ENCODE data around the gene CENPX. TPM values are rescaled to one million over a fixed set of nuclear protein-coding genes. Genes with fewer than 3 reads are reported as not detected.

The CENPX gene
- total RNA-seq, 2 experiments from 2014 or later = 86.7 to 87.7 TPM

DNA sequence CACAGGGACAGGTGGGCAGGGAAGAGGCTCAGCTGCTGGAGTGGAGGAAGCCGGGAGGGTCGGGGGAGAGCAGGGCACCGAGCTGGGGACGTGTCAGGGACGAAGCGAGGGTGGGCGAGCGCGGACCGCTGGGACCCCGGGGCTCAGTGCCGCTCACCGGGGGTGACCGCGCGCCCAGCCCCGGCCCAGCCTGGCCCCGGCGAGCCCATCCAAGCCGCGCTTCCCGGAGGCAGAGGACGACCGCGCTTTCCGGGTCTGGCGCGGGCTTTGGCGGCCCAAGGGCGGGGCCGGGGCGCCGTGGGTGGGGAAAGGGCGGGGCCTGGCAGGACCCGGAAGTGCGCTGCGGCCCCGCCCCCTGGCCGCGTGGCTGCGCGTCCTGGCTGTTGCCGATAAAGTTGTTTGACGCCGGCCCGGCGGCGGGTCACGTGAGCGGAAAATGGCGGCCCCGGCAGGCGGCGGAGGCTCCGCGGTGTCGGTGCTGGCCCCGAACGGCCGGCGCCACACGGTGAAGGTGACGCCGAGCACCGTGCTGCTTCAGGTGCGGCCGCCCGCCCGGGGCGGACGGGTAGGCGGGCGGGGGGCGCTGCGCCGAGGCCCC lies 45.4 kb downstream of the CENPX start, which contains the start of gene ASPSCR1:
TSS of gene ASPSCR1 (plus strand) at position 419 of the 598 bp plus-strand sequence. CDS start at position 437, 18 bp downstream.
- Mint-ChIP-seq H3K4me3 (peak within 1 kb of the TSS; percentile 94), H3K4me1 (ENCODE audit: low read depth) (peaks cover 43% of the 10 kb centered on the region), H3K27me3 (ENCODE audit: low read depth) (peaks cover 6% of the 10 kb centered on the region), H3K9me3 (ENCODE audit: insufficient read depth) (peaks cover 3% of the 10 kb centered on the region), H3K27ac (peak within 1 kb of the TSS; percentile 98), H3K36me3 (ENCODE audit: low read depth) (peaks cover 12% of the 10 kb centered on the region)
- POLR2A ChIA-PET = interaction anchor here (0.6 to 1.4 kb wide), 5 partner anchors 10 to 140 kb away, joined by 3 to 7 read pairs (median 3); no protein-coding TSS in a partner anchor
- ATAC-seq = peak; percentile 81
- peak; percentile 91 for DNase-seq
- CTCF ChIA-PET = interaction anchor here (1.0 to 1.5 kb wide), 3 partner anchors 15 to 53 kb away, joined by 3 to 7 read pairs (median 4); no protein-coding TSS in a partner anchor

DNA sequence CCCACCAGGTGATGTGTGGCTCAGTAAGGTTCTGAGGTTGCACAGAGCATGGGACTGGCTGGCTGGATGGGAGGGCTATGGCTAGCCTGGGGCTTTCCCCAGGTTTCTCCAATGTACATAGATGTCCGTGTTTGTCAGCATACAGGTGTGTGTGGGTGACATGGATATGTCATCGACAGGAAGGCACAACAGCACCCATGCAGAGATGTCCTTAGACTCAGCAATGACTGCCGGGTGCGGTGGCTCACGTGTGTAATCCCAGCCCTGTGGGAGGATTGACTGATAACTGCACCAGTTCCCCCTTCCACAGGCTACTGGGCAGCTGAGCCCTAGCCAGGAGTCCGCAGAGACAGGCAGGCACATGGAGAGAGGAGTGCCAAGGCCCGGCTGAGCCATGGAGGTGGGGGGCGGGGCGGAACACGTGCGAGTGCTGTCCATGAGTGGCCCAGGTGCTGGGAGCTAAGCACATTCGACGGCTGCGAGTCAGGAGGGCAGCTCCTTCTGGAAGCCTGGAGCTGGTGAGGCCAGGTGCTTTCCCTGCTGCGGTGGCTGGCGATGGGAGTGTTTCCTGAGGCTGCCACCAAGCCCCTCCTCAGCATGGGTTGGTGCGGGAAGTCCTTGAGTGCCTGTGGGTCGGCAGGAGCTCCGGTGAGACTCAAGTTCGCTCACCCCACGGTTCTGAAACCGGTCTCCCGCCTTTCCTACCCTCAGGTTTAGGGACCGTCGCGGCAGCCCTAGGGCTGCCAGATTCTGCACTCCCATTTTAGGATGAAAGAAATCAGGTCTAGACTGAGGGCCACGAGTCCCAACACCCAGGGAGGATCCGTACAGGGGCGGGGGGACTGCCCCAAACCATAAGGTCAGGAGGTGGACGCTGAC lies 46.1 kb downstream of the CENPX start:
- ATAC-seq (no peak), DNase-seq (no peak)
- Mint-ChIP-seq H3K4me3 (peak overlapping the region; percentile 94), H3K9me3 (ENCODE audit: insufficient read depth) (peaks cover 3% of the 10 kb centered on the region), H3K4me1 (ENCODE audit: low read depth) (peaks cover 41% of the 10 kb centered on the region), H3K27ac (peak overlapping the region; percentile 98), H3K36me3 (ENCODE audit: low read depth) (peaks cover 12% of the 10 kb centered on the region), H3K27me3 (ENCODE audit: low read depth) (peaks cover 6% of the 10 kb centered on the region)
- ChIA-PET CTCF (interaction anchor here (1.1 to 1.5 kb wide), 2 partner anchors 14 to 17 kb away, joined by 3 to 7 read pairs; no protein-coding TSS in a partner anchor), POLR2A (interaction anchor here (0.6 to 1.4 kb wide), 5 partner anchors 9 to 139 kb away, joined by 3 to 7 read pairs (median 3); no protein-coding TSS in a partner anchor)

DNA sequence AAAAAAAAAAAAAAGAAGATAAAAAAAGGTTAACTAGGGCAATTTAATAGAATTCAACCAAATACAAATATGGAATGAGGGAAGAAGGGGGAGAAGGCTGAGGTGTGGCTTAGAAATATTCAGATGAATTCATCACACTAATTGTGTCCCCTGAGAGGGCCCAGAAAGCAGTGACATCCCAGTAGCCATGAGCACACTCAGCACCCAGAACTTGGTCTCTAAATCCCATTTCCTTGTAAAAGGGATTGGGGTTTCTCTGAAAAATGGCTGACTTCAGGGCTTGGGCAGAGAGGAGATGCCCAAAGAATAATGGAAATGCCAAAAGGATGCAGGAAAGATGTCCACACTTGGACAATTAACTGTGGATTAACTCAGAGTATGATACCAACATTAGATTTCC lies 49.2 kb downstream of the CENPX start:
- DNase-seq = no peak
- no peak for ATAC-seq
- Mint-ChIP-seq H3K36me3 (ENCODE audit: low read depth) (no peaks in the 10 kb centered on the region), H3K9me3 (ENCODE audit: insufficient read depth) (peaks cover 3% of the 10 kb centered on the region), H3K4me3 (no peak overlapping the region), H3K4me1 (ENCODE audit: low read depth) (peaks cover 18% of the 10 kb centered on the region), H3K27me3 (ENCODE audit: low read depth) (peaks cover 6% of the 10 kb centered on the region), H3K27ac (no peak overlapping the region)
- ChIA-PET POLR2A (no interaction called here), CTCF (no interaction called here)

GRCh38 chr17:81968850-81969812 lies 53.5 kb downstream of the CENPX start:
- DNase-seq (no peak), ATAC-seq (no peak)
- H3K27ac Mint-ChIP-seq = no peak overlapping the region
- ChIA-PET CTCF (interaction anchor here (1.9 kb wide), 1 partner anchor 10 kb away, joined by 9 read pairs; no protein-coding TSS in a partner anchor), POLR2A (no interaction called here)
- peaks cover 1% of the 10 kb centered on the region for H3K9me3 Mint-ChIP-seq (ENCODE audit: insufficient read depth)
- peaks cover 19% of the 10 kb centered on the region for H3K4me1 Mint-ChIP-seq (ENCODE audit: low read depth)
- no peaks in the 10 kb centered on the region for H3K36me3 Mint-ChIP-seq (ENCODE audit: low read depth)
- peaks cover 7% of the 10 kb centered on the region for H3K27me3 Mint-ChIP-seq (ENCODE audit: low read depth)
- no peak overlapping the region for H3K4me3 Mint-ChIP-seq

Other genes starting within 250 kb of the CENPX start
- gene GCGR, start 218.7 kb downstream of the CENPX start, total RNA-seq = not detected
- gene MCRIP1, start 189.6 kb downstream of the CENPX start, total RNA-seq = 10 to 100 TPM; 42.3 to 43.0 TPM
- gene PPP1R27, start 187.8 kb downstream of the CENPX start, total RNA-seq = not detected
- 100 to 1,000 TPM; 474 to 498 TPM for gene P4HB, start 162.3 kb downstream of the CENPX start, total RNA-seq
- gene ARHGDIA, start 151.5 kb downstream of the CENPX start, total RNA-seq = 100 to 1,000 TPM; 756 to 778 TPM
- 100 to 1,000 TPM; 269 to 273 TPM for gene ALYREF, start 131.3 kb downstream of the CENPX start, total RNA-seq
- gene ANAPC11, start 131.2 kb downstream of the CENPX start, total RNA-seq = 100 to 1,000 TPM; 122 TPM
- under 1 TPM; 0.18 to 0.55 TPM for gene NPB, start 120.6 kb downstream of the CENPX start, total RNA-seq
- 10 to 100 TPM; 48.6 to 50.4 TPM for gene PCYT2, start 111.5 kb downstream of the CENPX start, total RNA-seq
- 10 to 100 TPM; 55.0 to 63.4 TPM for gene SIRT7, start 104.7 kb downstream of the CENPX start, total RNA-seq
- 10 to 100 TPM; 14.0 to 16.5 TPM for gene MAFG, start 95.1 kb downstream of the CENPX start, total RNA-seq
- gene PYCR1, start 85.6 kb downstream of the CENPX start, total RNA-seq = 10 to 100 TPM; 35.5 to 38.1 TPM
- gene MYADML2, start 75.6 kb downstream of the CENPX start, total RNA-seq = not detected
- under 1 TPM; 0.29 to 0.42 TPM for gene NOTUM, start 61.7 kb downstream of the CENPX start, total RNA-seq
- 10 to 100 TPM; 27.0 to 33.7 TPM for gene ASPSCR1, start 45.2 kb downstream of the CENPX start, total RNA-seq
- gene LRRC45, start 427 bp upstream of the CENPX start, total RNA-seq = 10 to 100 TPM; 58.3 to 58.9 TPM
- 10 to 100 TPM; 12.9 to 13.1 TPM for gene RAC3, start 8.8 kb upstream of the CENPX start, total RNA-seq
- gene DCXR, start 14.8 kb upstream of the CENPX start, total RNA-seq = 100 to 1,000 TPM; 141 TPM
- gene RFNG, start 28.9 kb upstream of the CENPX start, total RNA-seq = 10 to 100 TPM; 19.4 to 20.8 TPM
- 100 to 1,000 TPM in 1 of 2 experiments, 10 to 100 TPM in 1; 97.6 to 104 TPM for gene GPS1, start 29.0 kb upstream of the CENPX start, total RNA-seq
- gene DUS1L, start 42.9 kb upstream of the CENPX start, total RNA-seq = 100 to 1,000 TPM; 126 to 127 TPM
- gene FASN, start 75.4 kb upstream of the CENPX start, total RNA-seq = 100 to 1,000 TPM; 255 to 261 TPM
- gene CCDC57, start 190.0 kb upstream of the CENPX start, total RNA-seq = 10 to 100 TPM; 78.3 to 84.7 TPM
- 100 to 1,000 TPM; 257 to 264 TPM for gene SLC16A3, start 206.2 kb upstream of the CENPX start, total RNA-seq

Measured in activated CD8-positive, alpha-beta T cell treated with anti-CD3 and anti-CD28 coated beads, Interleukin-2, amount 10 ng/mL, durations not matched to agents 7 days and 5 days (primary cell).